Stimulated activated naive B cell treated with anti-CD40 and anti-IgM and Interleukin-4, amounts not matched to agents 10 μg/mL and 1 μg/mL and 100 μg/mL, for 72 hours (primary cell): Measurements from ENCODE around the gene ISOC2.
"Not testable (repeated sequence)": the region's sequence is repeated elsewhere in the genome, so short reads cannot be mapped to it uniquely, and the experiment has no call there.

ENCODE experiments used
- ATAC-seq, 2 donors: fragments of 150-1000 bp; cut with Tn5 transposase; replicated peaks; 2 replicates each; pipeline ENCODE4 v1.10.0; 2021; ENCODE audit warnings: moderate library complexity in 1 of 2
- DNase-seq: peaks from one replicate; pipeline ENCODE4 v3.0.0; 2021
- H3K27ac Mint-ChIP-seq: one replicate; pipeline ENCODE4 v1.8.0; 2022; ENCODE audit warnings: mild to moderate bottlenecking, mixed read lengths
- H3K27me3 Mint-ChIP-seq, 2 donors: one replicate each; pipeline ENCODE4 v1.8.0; 2022; ENCODE audit warnings: mixed read lengths in 2 of 2
- H3K36me3 Mint-ChIP-seq, 2 donors: one replicate each; pipeline ENCODE4 v1.8.0; 2022; ENCODE audit warnings: mixed read lengths in 2 of 2, mild to moderate bottlenecking in 1 of 2
- H3K4me1 Mint-ChIP-seq, 2 donors: one replicate each; pipeline ENCODE4 v1.8.0; 2022; ENCODE audit warnings: mixed read lengths in 2 of 2, mild to moderate bottlenecking in 1 of 2
- H3K4me3 Mint-ChIP-seq, 2 donors: one replicate each; pipeline ENCODE4 v1.8.0; 2022; ENCODE audit warnings: mild to moderate bottlenecking in 2 of 2, mixed read lengths in 2 of 2, moderate library complexity in 1 of 2
- H3K9me3 Mint-ChIP-seq, 2 donors: one replicate each; pipeline ENCODE4 v1.8.0; 2022; ENCODE audit warnings: mixed read lengths in 2 of 2, mild to moderate bottlenecking in 1 of 2

The ISOC2 gene

DNA sequence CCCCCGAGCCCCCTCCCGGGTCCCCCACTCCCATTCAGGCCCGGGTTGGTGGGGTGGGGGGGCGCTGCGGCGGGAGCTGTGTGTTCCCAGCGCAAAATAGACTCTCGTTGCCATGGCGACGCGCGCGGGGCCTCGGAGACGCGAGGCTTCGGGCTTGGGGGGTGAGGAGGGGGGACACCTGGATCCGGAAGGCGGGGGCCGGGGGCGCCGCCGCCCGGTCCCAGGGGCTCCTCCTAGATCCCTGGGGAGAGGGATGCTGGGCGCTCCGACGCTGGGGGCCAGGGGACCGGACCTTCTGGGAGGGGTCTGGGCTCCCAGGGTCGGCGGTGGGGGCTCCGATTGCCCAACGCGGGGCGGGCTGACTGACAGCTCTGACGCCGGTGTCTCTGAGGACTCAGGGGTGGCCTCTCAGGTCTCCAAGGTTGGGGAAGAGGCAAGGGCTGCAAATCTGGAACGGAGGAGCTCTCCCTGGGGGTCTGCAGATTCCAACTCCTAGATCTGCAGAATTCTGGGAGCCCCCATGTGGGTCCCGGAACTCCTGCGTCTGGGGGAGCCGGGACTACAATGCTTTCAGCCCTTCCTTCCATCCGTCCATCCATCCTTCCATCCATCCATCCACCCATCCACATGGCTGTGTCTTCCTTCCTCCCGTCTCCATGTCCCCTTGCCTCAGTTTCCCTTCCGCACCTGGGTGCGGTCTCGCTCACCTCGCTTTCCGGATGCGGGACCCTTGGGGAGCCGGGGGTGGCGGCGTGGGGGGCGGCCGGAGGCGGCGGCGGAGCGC lies 9.3 kb downstream of the ISOC2 start:
- DNase-seq (no peak), ATAC-seq (no peak)
- H3K36me3 Mint-ChIP-seq: peaks cover 28 to 36% of the 10 kb centered on the region in 2 donors
- H3K27me3 Mint-ChIP-seq: peaks cover 26 to 35% of the 10 kb centered on the region in 2 donors
- no peaks in the 10 kb centered on the region for H3K9me3 Mint-ChIP-seq
- H3K4me1 Mint-ChIP-seq: peaks cover 20 to 42% of the 10 kb centered on the region in 2 donors
- no peak overlapping the region for H3K27ac Mint-ChIP-seq
- H3K4me3 Mint-ChIP-seq: peak overlapping the region; percentile 72 to 79

DNA sequence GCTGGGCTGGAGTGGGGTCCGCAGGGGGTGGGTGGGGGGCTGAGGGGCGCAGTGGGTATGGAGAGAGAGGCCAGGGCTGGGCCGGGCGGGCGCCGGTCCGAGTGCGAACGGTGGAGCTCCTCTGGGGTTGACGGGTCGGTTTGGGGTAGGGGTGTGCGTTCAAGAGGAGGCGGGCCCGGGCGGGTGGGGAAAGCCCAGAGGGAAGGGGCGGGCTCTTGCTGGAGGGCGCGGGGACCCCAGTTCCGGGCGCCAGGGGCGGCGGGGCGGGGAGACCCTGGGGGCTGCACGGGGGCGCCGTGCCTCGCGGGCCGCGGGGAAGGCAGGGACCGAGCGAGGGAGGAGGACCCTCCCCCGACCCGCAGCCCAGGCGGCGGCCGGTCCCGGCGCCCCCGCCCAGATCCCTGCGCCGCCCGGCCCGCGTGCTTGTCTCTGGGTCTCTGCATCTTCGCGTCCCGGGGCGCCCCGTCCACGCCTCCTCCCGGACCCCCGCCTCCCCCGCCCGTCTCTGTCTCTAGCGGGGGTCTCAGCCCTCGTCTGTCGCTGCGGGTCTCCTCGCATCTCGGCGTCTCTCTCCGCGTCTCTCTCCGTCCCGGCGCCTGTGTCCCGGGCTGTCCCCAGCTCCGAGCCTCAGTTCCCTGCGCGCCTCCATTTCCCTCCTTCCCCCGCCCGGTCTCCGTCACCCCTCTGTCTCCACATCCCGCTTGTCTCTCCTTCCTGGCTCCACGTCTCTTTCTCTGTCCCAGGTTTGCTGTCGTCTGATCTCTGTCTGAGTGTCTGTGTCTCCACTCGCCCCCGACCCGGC lies 10.1 kb downstream of the ISOC2 start:
- peaks cover 26 to 35% of the 10 kb centered on the region in 2 donors for H3K27me3 Mint-ChIP-seq
- peak overlapping the region; percentile 72 to 79 for H3K4me3 Mint-ChIP-seq
- H3K27ac Mint-ChIP-seq: peak overlapping the region; percentile 43
- no peaks in the 10 kb centered on the region for H3K9me3 Mint-ChIP-seq
- ATAC-seq (peak in 1 of 2 donors; percentile 27), DNase-seq (no peak)
- peaks cover 19 to 42% of the 10 kb centered on the region in 2 donors for H3K4me1 Mint-ChIP-seq
- peaks cover 28 to 30% of the 10 kb centered on the region in 2 donors for H3K36me3 Mint-ChIP-seq

DNA sequence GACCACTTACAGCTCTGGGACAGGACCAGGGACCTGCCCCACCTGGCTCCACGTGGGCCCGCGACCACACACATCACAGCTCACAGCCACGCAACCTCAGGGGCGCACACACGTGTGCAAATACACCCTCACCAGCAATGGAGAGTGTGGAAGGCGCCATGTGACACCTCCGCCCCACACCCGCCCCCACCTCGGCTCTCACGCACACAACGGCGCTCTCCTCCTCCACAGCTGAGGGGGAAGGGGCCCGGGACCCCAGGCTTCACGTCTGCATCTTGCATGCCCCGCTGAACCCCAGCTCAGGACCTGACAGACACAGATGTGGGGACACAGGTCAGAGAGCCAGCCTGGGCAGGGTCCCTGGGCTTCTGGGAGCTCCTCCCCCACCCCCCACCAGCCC lies 12.0 kb downstream of the ISOC2 start:
- Mint-ChIP-seq H3K27me3 (peaks cover 40 to 47% of the 10 kb centered on the region in 2 donors), H3K27ac (no peak overlapping the region), H3K4me3 (no peak overlapping the region), H3K4me1 (peaks cover 19 to 31% of the 10 kb centered on the region in 2 donors), H3K9me3 (no peaks in the 10 kb centered on the region), H3K36me3 (peaks cover 16% of the 10 kb centered on the region in 2 donors)
- DNase-seq (no peak), ATAC-seq (no peak)

DNA sequence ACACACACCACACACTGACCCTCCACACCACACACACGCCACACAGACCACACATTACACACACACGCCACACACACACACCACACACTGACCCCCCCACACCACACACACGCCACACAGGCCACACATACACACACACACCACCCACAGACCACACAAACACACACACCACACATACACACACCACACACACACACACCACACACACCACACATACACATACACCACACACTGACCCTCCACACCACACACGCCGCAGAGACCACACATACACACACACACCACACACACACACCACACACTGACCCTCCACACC lies 13.3 kb downstream of the ISOC2 start:
- Mint-ChIP-seq H3K4me1 (peaks cover 12 to 28% of the 10 kb centered on the region in 2 donors), H3K27me3 (peaks cover 40 to 48% of the 10 kb centered on the region in 2 donors)
- DNase-seq, H3K36me3 Mint-ChIP-seq, ATAC-seq, H3K27ac Mint-ChIP-seq, H3K4me3 Mint-ChIP-seq, H3K9me3 Mint-ChIP-seq: not testable (repeated sequence)

DNA sequence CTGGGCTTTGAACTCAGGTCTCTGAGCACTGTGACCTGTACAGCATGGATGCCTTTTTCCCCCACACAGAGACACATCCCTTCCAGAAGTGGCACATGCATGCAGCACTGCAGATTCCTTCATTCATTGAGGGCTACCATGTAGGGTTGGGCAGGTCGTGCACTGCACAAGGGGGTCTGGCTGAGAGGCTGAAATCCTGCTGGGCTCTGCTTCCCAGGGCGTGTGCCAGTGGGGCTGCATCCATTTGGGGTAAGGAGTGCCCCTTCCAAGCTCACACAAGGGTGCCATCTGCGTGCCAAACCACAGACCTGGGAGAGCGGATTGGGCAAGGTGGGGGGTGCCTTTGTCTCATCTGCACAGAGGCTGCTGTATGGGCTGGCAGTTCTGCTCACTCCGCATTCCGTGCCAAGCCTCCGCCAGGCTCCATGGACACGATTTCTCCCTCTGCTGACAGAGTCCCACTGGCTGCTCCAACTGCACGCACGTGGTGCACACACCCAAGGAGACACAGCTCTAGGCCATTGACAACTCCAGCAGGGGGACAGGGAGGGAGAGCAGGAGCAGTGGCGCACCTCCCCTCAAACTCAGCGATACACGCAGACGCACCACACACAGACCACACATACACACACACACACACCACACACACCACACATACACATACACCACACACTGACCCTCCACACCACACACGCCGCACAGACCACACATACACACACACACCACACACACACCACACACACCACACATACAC lies 13.8 kb downstream of the ISOC2 start:
- Mint-ChIP-seq H3K9me3 (no peaks in the 10 kb centered on the region), H3K4me3 (no peak overlapping the region), H3K27me3 (peaks cover 45 to 48% of the 10 kb centered on the region in 2 donors), H3K27ac (no peak overlapping the region), H3K36me3 (no peaks in the 10 kb centered on the region), H3K4me1 (peaks cover 16 to 28% of the 10 kb centered on the region in 2 donors)
- DNase-seq (no peak), ATAC-seq (peak; percentile 31 to 48)

DNA sequence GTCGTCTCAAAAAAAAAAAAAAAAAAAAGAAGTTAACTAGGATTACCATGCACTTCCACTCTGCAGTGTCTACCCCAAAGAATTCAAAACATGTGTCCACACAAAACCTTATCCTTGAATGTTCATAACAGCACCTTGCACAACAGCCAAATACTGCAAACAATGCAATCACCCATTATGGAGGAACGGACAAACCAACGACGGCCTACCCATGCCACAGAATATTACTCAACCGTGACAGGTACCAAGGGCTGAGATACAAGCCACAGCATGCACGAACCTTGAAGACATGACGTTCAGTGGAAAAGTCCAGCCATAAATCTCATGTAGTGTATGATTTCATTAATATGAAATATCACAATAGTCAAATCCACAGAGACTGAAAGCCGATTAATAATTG lies 15.4 kb downstream of the ISOC2 start:
- H3K4me1 Mint-ChIP-seq: peaks cover 20 to 30% of the 10 kb centered on the region in 2 donors
- no peak overlapping the region for H3K4me3 Mint-ChIP-seq
- H3K36me3 Mint-ChIP-seq: peaks cover 2 to 4% of the 10 kb centered on the region in 2 donors
- no peak overlapping the region for H3K27ac Mint-ChIP-seq
- DNase-seq: no peak
- H3K9me3 Mint-ChIP-seq: peaks cover 0 to 3% of the 10 kb centered on the region in 2 donors
- no peak for ATAC-seq
- H3K27me3 Mint-ChIP-seq: peaks cover 52 to 53% of the 10 kb centered on the region in 2 donors

DNA sequence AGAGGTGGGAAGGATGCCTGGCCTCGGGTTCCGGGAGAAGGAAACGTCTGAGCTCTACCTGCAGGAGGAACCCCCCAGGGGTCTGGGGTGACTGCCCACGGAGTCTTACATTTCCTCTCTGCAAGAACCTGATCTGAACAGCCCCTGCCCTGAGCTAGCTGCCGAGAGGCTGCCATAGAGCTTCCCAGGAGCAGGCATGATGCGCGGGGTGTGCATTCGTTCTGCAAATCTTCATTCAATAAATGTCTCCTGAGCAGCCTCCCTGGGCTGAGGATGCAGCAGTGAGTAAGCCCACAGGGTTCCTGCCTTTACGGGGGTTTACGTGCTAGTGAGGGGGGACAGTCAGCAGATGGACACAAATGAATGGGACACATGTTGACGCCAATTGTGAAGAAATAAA lies 16.8 kb downstream of the ISOC2 start:
- H3K4me3 Mint-ChIP-seq: no peak overlapping the region
- H3K36me3 Mint-ChIP-seq: peaks cover 2 to 8% of the 10 kb centered on the region in 2 donors
- peaks cover 21 to 28% of the 10 kb centered on the region in 2 donors for H3K4me1 Mint-ChIP-seq
- DNase-seq: no peak
- peaks cover 54 to 64% of the 10 kb centered on the region in 2 donors for H3K27me3 Mint-ChIP-seq
- H3K27ac Mint-ChIP-seq: peak overlapping the region; percentile 27
- no peak for ATAC-seq
- peaks cover 0 to 3% of the 10 kb centered on the region in 2 donors for H3K9me3 Mint-ChIP-seq

DNA sequence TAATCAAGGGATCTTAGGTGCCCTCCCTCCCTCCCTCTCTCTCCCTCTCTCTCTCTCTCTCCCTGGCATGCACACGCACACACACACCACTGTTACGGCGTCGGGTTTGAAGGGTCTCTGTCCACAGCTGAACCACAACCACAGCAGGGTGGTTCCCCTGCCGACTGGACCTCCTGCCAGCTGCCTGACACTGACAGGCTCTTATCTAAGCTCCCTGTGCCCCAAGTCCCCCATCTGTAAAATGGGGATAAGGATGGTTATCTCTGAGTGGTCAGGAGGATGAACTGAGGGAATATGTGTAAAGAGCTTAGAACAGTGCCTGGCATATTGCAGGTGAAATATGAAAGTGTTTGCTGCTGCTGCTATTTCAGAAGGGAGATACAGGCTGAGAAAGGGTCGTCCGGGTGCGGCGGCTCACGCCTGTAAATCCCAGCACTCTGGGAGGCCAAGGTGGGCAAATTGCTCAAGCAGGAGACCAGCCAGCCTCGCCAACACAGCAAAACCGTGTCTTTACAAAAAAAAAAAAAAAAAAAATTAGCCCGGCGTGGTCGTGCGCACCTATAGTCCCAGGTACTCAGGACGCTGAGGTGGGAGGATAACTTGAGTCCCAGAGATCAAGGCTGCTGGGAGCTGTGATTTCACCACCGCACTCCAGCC lies 17.5 kb downstream of the ISOC2 start:
- Mint-ChIP-seq H3K36me3 (peaks cover 7 to 14% of the 10 kb centered on the region in 2 donors), H3K4me3 (peak overlapping the region; percentile 14 to 47), H3K27ac (no peak overlapping the region), H3K9me3 (peaks cover 0 to 6% of the 10 kb centered on the region in 2 donors), H3K4me1 (peaks cover 21 to 35% of the 10 kb centered on the region in 2 donors), H3K27me3 (peaks cover 61 to 71% of the 10 kb centered on the region in 2 donors)
- ATAC-seq (no peak), DNase-seq (no peak)

DNA sequence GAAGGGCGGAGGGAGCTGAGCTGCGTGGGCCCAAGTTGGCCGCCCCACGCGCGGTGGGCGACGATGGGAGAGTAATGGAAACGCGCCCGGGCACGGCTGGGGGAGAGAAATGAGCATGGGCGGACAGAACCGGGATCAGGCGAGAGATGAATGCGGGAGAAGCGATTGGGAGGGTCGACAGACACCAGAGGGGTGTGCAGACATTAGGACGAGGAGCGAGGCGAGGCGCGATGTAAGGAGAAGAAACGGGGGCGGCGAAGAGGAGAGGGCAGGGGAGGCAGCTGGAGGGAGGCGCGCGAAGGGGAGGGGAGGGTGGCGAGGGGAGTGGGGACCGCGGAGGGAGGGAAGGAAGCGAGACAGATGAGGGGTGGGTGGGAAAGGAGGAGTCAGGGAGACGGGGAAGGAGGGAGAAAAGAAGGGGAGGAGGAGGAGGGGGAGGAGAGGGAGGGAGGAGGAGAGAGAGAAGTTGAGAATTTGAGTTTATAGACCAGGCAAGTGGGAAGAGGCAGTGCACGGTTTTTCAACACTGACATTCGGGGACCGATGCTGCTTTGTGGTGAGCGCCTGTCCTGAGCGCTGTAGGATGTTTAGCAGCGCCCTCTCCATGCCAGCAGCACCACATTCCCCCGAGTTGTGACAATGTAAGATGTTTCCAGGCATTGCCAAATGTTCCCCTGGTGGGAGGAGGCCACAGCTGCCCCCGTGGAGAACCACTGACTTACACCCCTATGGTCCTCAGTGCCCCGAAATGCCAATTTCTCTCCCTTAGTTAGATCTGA lies 18.2 kb downstream of the ISOC2 start, which contains the start of gene SHISA7:
SHISA7 (minus strand) TSS at position 256 of the 779 bp plus-strand sequence. CDS start 437 bp downstream, outside the sequence.
- ATAC-seq: no peak

DNA sequence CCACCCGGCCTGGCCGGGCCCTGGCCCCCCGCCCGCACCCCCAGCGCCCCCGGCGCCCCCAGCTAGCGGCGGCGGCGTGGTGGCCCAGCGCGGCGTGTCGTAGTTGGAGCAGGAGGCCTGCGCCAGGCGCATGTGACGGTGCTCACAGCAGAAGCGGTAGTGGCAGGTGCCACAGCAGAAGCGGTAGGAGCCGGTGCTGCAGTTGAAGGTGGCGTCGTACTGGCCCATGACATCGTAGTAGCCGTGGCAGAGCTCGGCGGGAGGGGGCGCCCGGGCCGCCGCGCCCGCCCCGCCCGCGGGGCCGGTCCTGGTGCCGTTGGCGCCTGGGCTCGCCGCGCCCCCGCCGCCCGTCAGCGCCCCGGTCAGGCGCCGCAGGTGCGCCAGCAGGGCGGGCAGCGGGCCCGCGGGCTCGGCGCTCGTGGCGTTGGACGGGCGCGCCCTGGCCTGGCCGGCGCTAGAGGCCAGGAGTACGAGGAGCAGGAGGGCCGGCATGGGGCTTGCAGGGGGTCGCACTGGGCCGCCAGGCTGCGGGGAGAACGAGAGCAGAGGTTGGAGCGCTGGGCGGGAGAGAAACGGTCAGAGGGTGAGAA lies 19.0 kb downstream of the ISOC2 start:
- Mint-ChIP-seq H3K27me3 (peaks cover 73 to 86% of the 10 kb centered on the region in 2 donors), H3K27ac (no peak overlapping the region), H3K36me3 (peaks cover 7 to 14% of the 10 kb centered on the region in 2 donors), H3K4me1 (peaks cover 21 to 35% of the 10 kb centered on the region in 2 donors), H3K9me3 (peaks cover 0 to 8% of the 10 kb centered on the region in 2 donors), H3K4me3 (peak overlapping the region in 1 of 2 donors; percentile 25)
- peak in 1 of 2 donors; percentile 41 for ATAC-seq
- no peak for DNase-seq

More for the DNA sequence above, 18.2 kb downstream of the ISOC2 start, which contains the start of gene SHISA7:
- Mint-ChIP-seq H3K36me3 (peaks cover 7 to 14% of the 10 kb centered on the region in 2 donors), H3K4me3 (peak within 1 kb of the TSS; percentile 14 to 47), H3K4me1 (peaks cover 21 to 35% of the 10 kb centered on the region in 2 donors), H3K9me3 (peaks cover 0 to 8% of the 10 kb centered on the region in 2 donors), H3K27me3 (peaks cover 68 to 78% of the 10 kb centered on the region in 2 donors), H3K27ac (no peak within 1 kb of the TSS)
- no peak for DNase-seq

DNA sequence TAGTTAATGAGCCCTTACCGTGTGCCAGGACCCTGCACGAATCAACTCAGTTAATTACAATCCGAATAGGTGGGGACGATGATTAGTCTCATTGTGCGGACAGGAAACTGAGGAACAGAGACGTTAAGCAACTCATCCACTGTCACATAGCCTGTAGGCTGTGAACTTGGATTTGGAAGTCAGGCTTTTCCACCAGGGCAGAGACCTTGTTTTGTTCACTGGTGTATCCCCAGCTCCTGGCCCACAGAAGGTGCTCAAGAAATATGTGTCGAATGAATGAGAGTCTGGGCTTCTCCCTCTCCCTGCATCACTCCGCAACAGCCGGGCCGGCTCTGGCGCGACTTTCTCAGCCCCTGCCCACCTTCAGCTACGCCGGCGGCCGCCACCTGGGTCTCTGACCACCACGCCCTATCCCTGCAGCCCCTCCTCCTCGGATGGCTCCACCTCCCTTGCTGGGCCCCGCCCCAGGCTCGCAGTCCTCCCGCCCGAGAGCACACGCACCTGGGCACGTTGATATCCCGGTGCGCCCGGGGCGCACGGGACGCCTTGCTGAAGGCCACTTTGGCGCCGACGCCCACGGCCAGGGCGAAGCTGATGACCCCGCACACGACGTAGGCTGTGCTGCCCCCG lies 19.6 kb downstream of the ISOC2 start:
- DNase-seq (no peak), ATAC-seq (peak in 1 of 2 donors; percentile 39)
- peak overlapping the region; percentile 61 for H3K4me3 Mint-ChIP-seq
- H3K36me3 Mint-ChIP-seq: peaks cover 7 to 14% of the 10 kb centered on the region in 2 donors
- peaks cover 0 to 8% of the 10 kb centered on the region in 2 donors for H3K9me3 Mint-ChIP-seq
- peaks cover 21 to 35% of the 10 kb centered on the region in 2 donors for H3K4me1 Mint-ChIP-seq
- peaks cover 80 to 92% of the 10 kb centered on the region in 2 donors for H3K27me3 Mint-ChIP-seq
- H3K27ac Mint-ChIP-seq: peak overlapping the region; percentile 27

DNA sequence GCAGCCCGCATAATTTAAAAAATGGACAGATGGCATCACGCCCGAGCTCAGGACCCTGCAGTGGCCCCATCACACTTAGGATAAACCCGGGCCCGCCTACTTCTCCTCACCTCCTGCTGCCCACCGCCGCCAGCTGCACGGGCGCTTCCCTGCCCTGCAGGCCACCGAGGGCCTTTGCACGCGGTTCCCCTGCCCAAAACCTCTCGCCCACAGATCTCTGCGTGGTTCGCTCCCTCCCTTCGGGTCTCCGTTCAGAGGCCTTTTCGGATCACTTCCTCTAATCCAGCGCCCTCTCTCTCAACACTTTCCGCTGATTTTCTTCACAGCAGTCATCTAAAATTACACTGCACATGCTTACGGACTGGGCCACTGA lies 20.1 kb downstream of the ISOC2 start:
- Mint-ChIP-seq H3K27ac (peak overlapping the region; percentile 27), H3K27me3 (peaks cover 84 to 97% of the 10 kb centered on the region in 2 donors), H3K4me3 (peak overlapping the region; percentile 61), H3K9me3 (peaks cover 0 to 8% of the 10 kb centered on the region in 2 donors), H3K36me3 (peaks cover 7 to 14% of the 10 kb centered on the region in 2 donors), H3K4me1 (peaks cover 21 to 35% of the 10 kb centered on the region in 2 donors)
- ATAC-seq: peak; percentile 75 to 85
- DNase-seq: peak; percentile 44
